Brain microvascular endothelial cell (primary cell): Measurements from ENCODE around the gene SEC23B.

ENCODE experiments used
- DNase-seq: peaks from one replicate; pipeline ENCODE4 v3.0.0-alpha.2; 2020
- H3K27ac ChIP-seq: fragments of 250-450 bp; sonication (Bioruptor Pico); 2 replicates; pipeline ENCODE4 v1.5.1; 2020; ENCODE audit warnings: mild to moderate bottlenecking, moderate library complexity
- H3K27me3 ChIP-seq: fragments of 250-450 bp; sonication (Bioruptor Pico); replicated peaks from 2 replicates; pipeline ENCODE4 v1.5.1; 2020; ENCODE audit warnings: mild to moderate bottlenecking
- H3K36me3 ChIP-seq: fragments of 250-450 bp; sonication (Bioruptor Pico); replicated peaks from 2 replicates; pipeline ENCODE4 v1.5.1; 2020; ENCODE audit warnings: mild to moderate bottlenecking
- H3K4me3 ChIP-seq: 2 replicates; pipeline ENCODE4 v1.5.1; 2011; ENCODE audit warnings: low read depth, mild to moderate bottlenecking, control low read depth, low read length, moderate library complexity
- CTCF ChIP-seq: IDR thresholded peaks from 2 replicates; pipeline ENCODE4 v1.5.1; 2011; ENCODE audit warnings: low read depth, mild to moderate bottlenecking, moderate library complexity, low read length, control low read depth, inconsistent platforms; ENCODE audit errors: missing control alignments
- in situ Hi-C: cut with HindIII; loops from 2 replicates; pipeline ENCODE4 v1.10.0; 2017; ENCODE audit warnings: low sequenced_read_pairs, low pct_ligation_motif_present

SEC23B gene

GRCh38 chr20:18589941-18590674, 82.4 kb downstream of the SEC23B start:
- no peak overlapping the region for H3K27ac ChIP-seq
- H3K36me3 ChIP-seq, result no peaks in the 10 kb centered on the region
- no peak for TF ChIP-seq CTCF
- DNase-seq, result no peak
- in situ Hi-C loops, result no loop called here
- no peak overlapping the region for H3K4me3 ChIP-seq
- H3K27me3 ChIP-seq, result no peaks in the 10 kb centered on the region

GRCh38 chr20:18596270-18596669, 88.5 kb downstream of the SEC23B start:
- Histone ChIP-seq H3K27ac (no peak overlapping the region), H3K27me3 (no peaks in the 10 kb centered on the region), H3K36me3 (peaks cover 7% of the 10 kb centered on the region), H3K4me3 (no peak overlapping the region)
- TF ChIP-seq CTCF, result no peak
- in situ Hi-C loops, result no loop called here
- DNase-seq, result no peak

GRCh38 chr20:18609741-18610140, 102.0 kb downstream of the SEC23B start:
- no peaks in the 10 kb centered on the region for H3K36me3 ChIP-seq
- in situ Hi-C loops, result no loop called here
- TF ChIP-seq CTCF, result no peak
- DNase-seq, result no peak
- H3K27ac ChIP-seq, result no peak overlapping the region
- no peaks in the 10 kb centered on the region for H3K27me3 ChIP-seq
- H3K4me3 ChIP-seq, result no peak overlapping the region
